ENCODE data around the gene AHDC1.

The AHDC1 gene

DNA sequence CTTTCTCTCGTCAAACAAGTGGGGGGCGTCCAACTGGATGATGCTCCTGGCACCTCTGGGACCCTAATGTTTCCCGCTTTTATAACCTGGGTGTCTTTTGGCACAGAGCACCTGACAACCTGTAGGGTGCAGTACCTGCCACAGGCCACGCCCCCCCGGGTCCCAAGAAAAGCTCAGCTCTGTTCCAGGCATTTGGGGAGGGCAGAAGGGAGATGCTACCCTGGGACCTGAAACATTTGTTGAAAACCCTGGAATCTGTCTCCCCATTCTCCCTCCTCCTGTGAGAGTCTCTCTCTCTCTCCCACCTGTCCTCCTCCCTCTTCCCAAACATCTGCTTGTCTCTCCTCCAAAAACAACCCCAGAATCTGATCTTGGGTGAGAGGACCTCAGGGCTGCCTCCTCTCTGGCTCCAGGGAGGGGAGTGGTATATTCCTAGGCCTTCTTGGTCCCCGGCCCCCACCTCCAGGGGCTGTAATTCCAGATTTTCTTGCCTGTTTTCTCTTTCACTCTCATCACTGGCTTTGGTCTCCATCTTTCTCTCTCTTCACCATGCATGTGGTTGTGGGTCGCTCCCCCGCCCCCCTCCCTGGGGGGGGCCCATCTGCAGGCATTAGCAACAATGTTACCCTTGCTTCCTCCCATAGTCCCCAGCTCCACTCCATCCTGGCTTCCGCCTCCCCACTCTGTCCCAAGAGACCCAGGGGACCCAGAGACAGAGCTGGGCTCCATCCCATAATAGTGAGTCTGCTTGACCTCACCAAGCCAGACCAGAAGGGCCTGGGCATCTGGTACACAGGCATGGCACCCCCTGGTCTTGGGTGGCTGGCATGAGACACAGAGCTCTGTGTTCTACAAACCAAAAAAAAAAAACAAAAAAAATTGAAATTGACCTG lies 4.1 kb downstream of the AHDC1 start:
- DNase-seq (ENCODE audit: low read depth), result no peak

GRCh38 chr1:27598902-27599528 lies 4.9 kb downstream of the AHDC1 start:
- no peak for DNase-seq (ENCODE audit: low read depth)

DNA sequence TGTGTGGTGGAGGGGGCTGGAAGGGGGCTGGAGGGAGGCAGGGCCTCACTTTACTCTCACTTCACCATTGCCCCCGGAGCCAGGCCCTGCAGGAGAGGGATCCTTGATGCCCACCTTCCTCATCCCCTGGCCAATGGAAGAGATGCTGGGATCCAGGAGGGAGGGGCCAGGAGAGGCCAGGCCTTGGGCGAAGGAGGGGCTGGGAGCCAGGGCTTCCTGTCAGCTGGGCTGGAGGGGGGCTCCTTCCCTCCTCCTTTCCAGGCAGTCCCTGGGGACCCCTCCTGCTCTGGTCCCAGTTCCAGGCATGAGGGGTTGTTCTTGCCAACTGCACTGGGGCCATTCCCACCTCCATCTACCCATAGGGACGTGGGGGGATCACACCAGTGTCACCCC lies 5.7 kb downstream of the AHDC1 start:
- DNase-seq (ENCODE audit: low read depth), result no peak

DNA sequence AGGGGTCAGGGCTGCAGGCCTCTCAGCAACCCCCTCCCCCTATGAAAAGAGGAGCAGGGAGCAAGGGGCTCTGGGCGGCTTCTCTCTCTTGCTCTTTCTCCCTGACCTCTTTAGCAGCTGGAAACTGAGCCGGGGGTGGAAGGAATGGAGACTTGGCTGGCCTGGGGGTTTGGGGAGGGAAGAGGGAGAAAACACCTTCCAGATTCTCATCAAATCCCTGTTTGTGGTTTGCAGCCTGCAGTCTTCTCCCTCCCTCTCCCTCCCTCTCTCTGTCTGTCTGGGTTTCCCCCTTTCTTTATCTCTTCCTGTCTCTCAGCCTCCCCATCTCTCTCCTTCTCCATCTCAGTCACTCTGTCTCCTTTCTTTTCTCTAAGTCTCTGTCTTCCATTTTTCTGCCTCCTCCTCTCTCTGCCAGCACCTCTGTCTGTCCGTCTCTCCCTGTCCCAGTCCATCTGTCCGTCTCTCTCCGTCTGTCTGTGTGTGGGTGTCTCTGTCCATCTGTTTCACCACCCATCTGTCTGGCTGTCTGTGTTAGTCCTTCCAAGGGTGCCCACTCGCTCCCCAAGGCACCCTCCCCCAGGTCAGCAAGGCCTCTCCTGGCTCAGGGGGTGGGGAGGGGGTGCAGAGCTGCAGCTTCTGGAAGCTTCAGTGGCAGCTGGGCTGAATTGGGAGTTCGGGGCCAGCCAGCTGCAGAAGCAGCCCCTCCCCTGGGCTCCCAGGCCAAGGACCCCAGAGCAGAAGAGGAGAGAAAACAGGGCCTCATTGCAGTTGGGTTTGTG lies 6.2 kb downstream of the AHDC1 start:
- no peak for DNase-seq (ENCODE audit: low read depth)

- no peak for DNase-seq (ENCODE audit: low read depth)
These were observed 7.0 kb downstream of the AHDC1 start for GRCh38 chr1:27596986-27597385.

- no peak for DNase-seq (ENCODE audit: low read depth)
These were observed 7.7 kb downstream of the AHDC1 start for GRCh38 chr1:27596261-27596660.

DNA sequence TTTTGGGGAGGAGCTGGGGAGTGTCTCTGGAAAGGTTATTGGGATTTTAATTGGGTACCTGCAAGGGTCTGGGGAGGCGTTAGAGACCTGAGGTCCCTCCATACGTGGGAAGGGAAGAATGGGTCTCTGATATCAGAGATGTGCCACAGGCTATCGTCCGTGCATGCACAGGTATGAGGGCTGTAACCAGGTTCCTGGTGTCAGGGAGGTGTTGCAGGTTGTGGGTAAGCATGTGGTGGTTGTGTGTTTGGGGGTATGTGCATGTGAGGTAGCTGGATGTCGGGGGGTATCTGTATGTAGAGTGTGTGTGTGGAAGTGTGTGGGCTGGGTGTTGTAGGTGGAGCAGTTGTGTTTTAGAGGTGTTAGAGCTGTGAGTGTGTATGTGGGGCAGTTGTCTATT lies 8.3 kb downstream of the AHDC1 start:
- DNase-seq (ENCODE audit: low read depth), result no peak

DNA sequence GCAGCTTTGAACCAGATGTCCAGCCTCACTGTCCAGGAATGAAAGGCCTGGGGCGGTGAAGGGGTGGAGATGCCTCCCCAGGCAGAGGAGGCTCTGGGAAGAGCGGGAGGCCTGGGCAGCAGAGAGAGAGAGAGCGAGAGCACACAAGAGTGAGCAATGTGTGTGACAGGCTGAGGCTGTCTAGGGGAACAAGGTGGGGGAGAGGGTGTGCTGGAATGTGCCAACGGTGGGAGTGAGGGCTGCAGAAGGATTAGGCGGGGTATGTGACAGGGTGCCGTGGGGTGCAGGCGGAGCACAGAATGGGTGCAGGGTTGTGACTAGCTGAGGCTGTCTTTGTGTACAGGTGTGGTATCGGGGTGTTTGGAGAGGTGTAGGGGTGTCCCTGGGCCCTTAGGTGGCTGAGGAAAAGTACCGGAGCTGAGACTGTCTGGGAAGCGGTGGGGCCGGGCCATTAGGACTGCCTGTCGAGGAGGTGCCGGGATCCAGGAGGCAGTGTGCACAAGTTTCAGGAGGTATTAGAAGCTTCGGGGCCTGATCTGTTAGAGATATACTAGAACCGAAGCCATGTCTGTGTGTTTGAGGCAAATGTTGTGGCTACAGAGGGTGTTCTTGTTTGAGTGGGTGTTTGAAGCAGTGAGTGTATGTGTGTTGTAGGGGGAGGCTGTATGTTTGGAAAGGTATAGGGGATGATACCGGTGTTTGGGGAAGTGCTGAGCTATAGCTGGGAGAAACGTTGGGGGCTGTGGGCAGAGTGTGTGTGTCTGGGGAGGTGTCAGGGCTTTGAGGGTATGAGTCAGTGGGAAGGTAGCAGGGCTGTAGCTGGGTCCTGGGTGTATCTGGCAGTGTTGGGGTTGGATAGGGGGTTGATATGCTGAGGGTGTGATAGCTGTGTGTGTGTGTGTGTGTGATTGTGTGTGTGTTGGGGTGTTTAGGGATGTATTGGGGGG lies 9.1 kb downstream of the AHDC1 start:
- no peak for DNase-seq (ENCODE audit: low read depth)

- no peak for DNase-seq (ENCODE audit: low read depth)
These were observed 10.0 kb downstream of the AHDC1 start for GRCh38 chr1:27593678-27594563.

- no peak for DNase-seq (ENCODE audit: low read depth)
These were observed 10.8 kb downstream of the AHDC1 start for GRCh38 chr1:27592931-27593677.

GRCh38 chr1:27592232-27592930 lies 11.6 kb downstream of the AHDC1 start:
- no peak for DNase-seq (ENCODE audit: low read depth)

DNA sequence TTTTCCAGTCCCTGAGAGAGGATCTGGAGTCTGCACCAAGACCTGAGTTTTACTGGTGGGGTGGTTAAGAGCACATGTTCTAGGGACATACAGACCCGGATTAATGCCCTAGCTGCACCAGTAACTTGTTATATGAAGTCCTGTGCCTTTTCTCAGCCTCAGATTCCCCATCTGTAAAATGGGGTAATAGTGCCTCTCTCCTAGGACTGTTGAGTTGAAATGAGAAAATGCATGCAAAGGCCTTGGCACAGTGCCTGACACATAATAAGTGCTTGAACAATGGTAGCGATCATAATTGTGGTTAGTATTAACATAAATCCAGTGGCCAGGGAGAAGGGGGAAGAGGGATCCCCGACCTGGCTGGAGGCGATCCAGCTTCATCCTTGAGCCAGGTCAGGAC lies 12.3 kb downstream of the AHDC1 start:
- no peak for DNase-seq (ENCODE audit: low read depth)

- no peak for DNase-seq (ENCODE audit: low read depth)
These were observed 12.9 kb downstream of the AHDC1 start for GRCh38 chr1:27590917-27591508.

GRCh38 chr1:27589841-27590426 lies 14.0 kb downstream of the AHDC1 start:
- no peak for DNase-seq (ENCODE audit: low read depth)

DNA sequence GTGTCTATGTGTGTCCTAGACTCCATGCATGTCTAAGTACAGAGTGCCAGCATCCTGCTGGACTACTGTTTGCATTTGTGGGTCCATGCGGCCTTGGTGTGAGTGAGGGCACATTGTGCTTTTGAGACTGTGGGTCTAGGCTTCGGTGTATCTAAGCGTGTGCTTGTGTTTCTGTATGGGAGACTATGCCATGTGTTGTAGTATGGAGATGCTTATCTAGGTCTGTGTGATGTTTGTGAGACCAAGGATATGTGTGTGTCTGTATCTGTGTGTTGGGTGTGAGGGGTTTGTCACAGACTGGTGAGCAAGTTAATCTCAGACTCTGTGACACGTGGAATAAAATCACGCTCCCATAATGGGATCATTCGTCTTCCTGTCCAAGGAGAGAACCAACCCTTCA lies 14.5 kb downstream of the AHDC1 start:
- no peak for DNase-seq (ENCODE audit: low read depth)

DNA sequence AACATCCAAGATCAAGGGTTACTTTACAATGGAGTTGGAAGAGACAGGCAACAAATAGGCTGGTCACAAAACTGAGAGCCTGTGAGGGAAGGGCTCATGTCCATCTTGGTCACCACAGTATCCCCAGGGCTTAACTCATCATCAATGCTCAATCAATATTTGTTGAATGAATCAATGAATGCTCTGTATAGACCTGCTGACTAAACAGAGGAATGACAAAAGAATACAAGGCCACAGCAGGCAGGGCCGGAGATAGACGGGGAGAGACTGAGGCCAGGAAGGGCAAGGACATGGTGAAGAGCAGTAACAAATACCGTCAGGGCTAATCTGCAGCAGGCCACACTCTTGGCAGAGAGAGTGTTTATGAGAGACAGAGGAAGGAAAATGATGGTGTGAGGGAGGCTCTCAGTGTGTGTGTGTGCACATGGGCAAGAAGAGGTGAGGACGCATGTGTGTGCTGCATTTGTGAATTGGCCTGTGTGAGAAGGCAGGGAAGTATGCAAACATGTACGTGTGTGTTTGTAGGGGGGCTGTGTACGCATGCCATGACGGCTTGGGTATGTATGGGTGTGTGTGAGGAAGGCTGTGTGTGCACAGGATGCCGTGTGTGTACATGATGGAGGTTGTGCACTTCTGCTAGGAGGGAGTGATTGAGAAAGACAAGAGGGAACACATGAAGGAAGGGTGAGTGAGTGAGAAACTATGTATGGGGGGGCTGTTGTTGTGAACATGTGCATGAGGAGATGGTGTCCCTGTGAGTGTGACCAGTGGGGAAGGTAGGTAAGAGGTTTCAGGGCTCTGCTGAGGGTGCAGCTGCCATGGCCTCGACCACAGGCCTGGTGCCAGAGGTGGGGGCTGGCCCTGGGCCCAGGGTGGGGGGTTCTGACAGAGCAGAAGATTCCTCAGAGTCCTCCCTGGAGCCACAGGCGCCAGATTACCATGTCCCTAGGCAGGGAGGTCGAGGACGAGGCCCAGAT lies 15.4 kb downstream of the AHDC1 start:
- no peak for DNase-seq (ENCODE audit: low read depth)

- DNase-seq (ENCODE audit: low read depth), result no peak
These were observed 18.3 kb downstream of the AHDC1 start for GRCh38 chr1:27585684-27586083.
